ENCODE results near the gene PAFAH1B1.

The PAFAH1B1 gene

DNA sequence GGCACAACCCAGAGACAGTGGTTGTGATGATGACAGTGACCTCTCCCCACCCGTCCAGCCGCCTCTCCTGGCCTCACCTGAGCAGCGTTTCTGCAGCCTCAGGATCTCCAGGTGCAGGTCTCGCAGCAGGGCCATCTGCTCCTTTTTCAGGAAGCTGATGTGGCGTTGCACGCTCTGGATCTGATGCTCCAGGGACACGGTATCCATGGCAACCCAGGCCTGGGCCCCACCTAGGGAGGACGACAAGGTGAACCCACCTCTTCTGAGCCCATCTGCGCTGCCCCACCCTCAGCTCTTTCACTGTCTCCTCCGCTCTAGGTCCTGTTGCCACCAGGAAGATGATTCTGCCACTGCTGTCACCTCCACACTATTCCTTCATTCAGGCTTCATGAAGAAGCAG is 141.5 kb downstream of the PAFAH1B1 start:
- POLR2A ChIA-PET: no interaction called here
- CTCF ChIA-PET: no interaction called here
- H3K4me3 ChIP-seq (ENCODE audit: low read depth, low read length): no peak overlapping the region
- TF ChIP-seq, protein P1, sequence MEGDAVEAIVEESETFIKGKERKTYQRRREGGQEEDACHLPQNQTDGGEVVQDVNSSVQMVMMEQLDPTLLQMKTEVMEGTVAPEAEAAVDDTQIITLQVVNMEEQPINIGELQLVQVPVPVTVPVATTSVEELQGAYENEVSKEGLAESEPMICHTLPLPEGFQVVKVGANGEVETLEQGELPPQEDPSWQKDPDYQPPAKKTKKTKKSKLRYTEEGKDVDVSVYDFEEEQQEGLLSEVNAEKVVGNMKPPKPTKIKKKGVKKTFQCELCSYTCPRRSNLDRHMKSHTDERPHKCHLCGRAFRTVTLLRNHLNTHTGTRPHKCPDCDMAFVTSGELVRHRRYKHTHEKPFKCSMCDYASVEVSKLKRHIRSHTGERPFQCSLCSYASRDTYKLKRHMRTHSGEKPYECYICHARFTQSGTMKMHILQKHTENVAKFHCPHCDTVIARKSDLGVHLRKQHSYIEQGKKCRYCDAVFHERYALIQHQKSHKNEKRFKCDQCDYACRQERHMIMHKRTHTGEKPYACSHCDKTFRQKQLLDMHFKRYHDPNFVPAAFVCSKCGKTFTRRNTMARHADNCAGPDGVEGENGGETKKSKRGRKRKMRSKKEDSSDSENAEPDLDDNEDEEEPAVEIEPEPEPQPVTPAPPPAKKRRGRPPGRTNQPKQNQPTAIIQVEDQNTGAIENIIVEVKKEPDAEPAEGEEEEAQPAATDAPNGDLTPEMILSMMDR (IDR thresholded peaks at IDR 0.05; ENCODE audit: insufficient read depth, low read length, missing control alignments): no peak
- no peak for DNase-seq (ENCODE audit: low read depth, low spot score)
